ENCODE results near the gene CCDC88C.

- no peak for TF ChIP-seq CTCF (IDR thresholded peaks at IDR 0.05)
- TF ChIP-seq POLR2A (IDR thresholded peaks at IDR 0.05), result no peak
Measured at GRCh38 chr14:91339076-91339475, 78.5 kb downstream of the CCDC88C start.
